MCF 10A (cell line): ENCODE data around the gene LPO. TPM values are rescaled to one million over a fixed set of nuclear protein-coding genes. Genes with fewer than 3 reads are reported as not detected.

Experiments
- BruUV-seq: library from RNA; stranded (reverse); fragments of 400-500 nt; replicated peaks from 2 replicates; lab custom pipeline; 2021; lab: Mats Ljungman, UMichigan
- CTCF ChIA-PET: fragments of 300-600 bp; sonication (Branson Sonifier 250); formaldehyde crosslinking; extraction: SDS; loops from one replicate; lab custom pipeline; 2021; ENCODE audit warnings: antibody characterized with exemption, inconsistent platforms; lab: Yijun Ruan, JAX
- POLR2A ChIA-PET: fragments of 300-600, 350-650 bp; sonication (Branson Sonifier 250); formaldehyde crosslinking; extraction: SDS; loops from one replicate; lab custom pipeline; 2020; ENCODE audit warnings: antibody characterized with exemption, inconsistent platforms; lab: Yijun Ruan, JAX
- DNase-seq: peaks from one replicate; pipeline ENCODE4 v3.0.0-alpha.2; 2018; ENCODE audit not compliant: unreplicated experiment
- H3K27ac Mint-ChIP-seq: one replicate; pipeline ENCODE4 v1.8.0; 2022; ENCODE audit warnings: mild to moderate bottlenecking, low read depth, mixed read lengths; ENCODE audit not compliant: unreplicated experiment
- H3K27me3 Mint-ChIP-seq: one replicate; pipeline ENCODE4 v1.8.0; 2022; ENCODE audit warnings: mixed read lengths; ENCODE audit not compliant: insufficient read depth, unreplicated experiment
- H3K36me3 Mint-ChIP-seq: one replicate; pipeline ENCODE4 v1.8.0; 2022; ENCODE audit warnings: mild to moderate bottlenecking, moderate library complexity, mixed read lengths; ENCODE audit not compliant: insufficient read depth, unreplicated experiment
- H3K4me1 Mint-ChIP-seq: one replicate; pipeline ENCODE4 v1.8.0; 2022; ENCODE audit warnings: mixed read lengths; ENCODE audit not compliant: insufficient read depth, unreplicated experiment
- H3K4me3 Mint-ChIP-seq: one replicate; pipeline ENCODE4 v1.8.0; 2022; ENCODE audit warnings: mild to moderate bottlenecking, moderate library complexity, mixed read lengths; ENCODE audit not compliant: unreplicated experiment
- H3K9me3 Mint-ChIP-seq: one replicate; pipeline ENCODE4 v1.8.0; 2022; ENCODE audit warnings: mixed read lengths; ENCODE audit not compliant: unreplicated experiment
- CTCF ChIP-seq: fragments of 200-600 bp; IDR thresholded peaks from one replicate; pipeline ENCODE4 v1.8.0; 2022; ENCODE audit warnings: antibody characterized with exemption, mild to moderate bottlenecking; ENCODE audit not compliant: unreplicated experiment
- intact Hi-C: fragments of 100-400 bp; cut with micrococcal nuclease; formaldehyde crosslinking; loops from 2 replicates; pipeline ENCODE4 v1.14.1; 2022
- total RNA-seq: library from RNA; stranded (reverse); gene quantifications from 2 replicates; pipeline ENCODE4 v1.2.3, GENCODE V29; 2022

Gene LPO
- total RNA-seq, 1 experiment from 2014 or later = not detected

GRCh38 chr17:58200024-58200633 lies 38.3 kb upstream of the LPO start:
- peak; percentile 37 for TF ChIP-seq CTCF
- peak; percentile 47 for DNase-seq
- ChIA-PET CTCF (interaction anchor here (0.9 to 1.6 kb wide), 2 partner anchors 27 to 112 kb away, joined by 4 to 7 read pairs; no protein-coding TSS in a partner anchor), POLR2A (no interaction called here)
- no peak overlapping the region for H3K27ac Mint-ChIP-seq
- H3K4me1 Mint-ChIP-seq = peaks cover 6% of the 10 kb centered on the region
- no TSS peak for BruUV-seq
- intact Hi-C loops = loop anchor here (1.0 kb wide), 1 partner anchor 247 kb away; no protein-coding TSS in a partner anchor
- H3K9me3 Mint-ChIP-seq = no peaks in the 10 kb centered on the region
- peaks cover 38% of the 10 kb centered on the region for H3K27me3 Mint-ChIP-seq
- no peak overlapping the region for H3K4me3 Mint-ChIP-seq
- H3K36me3 Mint-ChIP-seq = no peaks in the 10 kb centered on the region

GRCh38 chr17:58202859-58203258 lies 35.5 kb upstream of the LPO start:
- H3K27ac Mint-ChIP-seq = no peak overlapping the region
- no peak overlapping the region for H3K4me3 Mint-ChIP-seq
- H3K4me1 Mint-ChIP-seq = no peaks in the 10 kb centered on the region
- TF ChIP-seq CTCF = no peak
- CTCF ChIA-PET = interaction anchor here (0.6 kb wide), 1 partner anchor 53 kb away, joined by 7 read pairs; no protein-coding TSS in a partner anchor
- intact Hi-C loops = no loop called here
- no peak for DNase-seq
- no peaks in the 10 kb centered on the region for H3K9me3 Mint-ChIP-seq
- BruUV-seq = no TSS peak
- H3K27me3 Mint-ChIP-seq = peaks cover 11% of the 10 kb centered on the region
- POLR2A ChIA-PET = no interaction called here
- H3K36me3 Mint-ChIP-seq = no peaks in the 10 kb centered on the region

- intact Hi-C loops = no loop called here
Measured at GRCh38 chr17:58204796-58205195, 33.6 kb upstream of the LPO start.

More at GRCh38 chr17:58204796-58205195, 33.6 kb upstream of the LPO start:
- no peak overlapping the region for H3K27ac Mint-ChIP-seq
- peaks cover 14% of the 10 kb centered on the region for H3K36me3 Mint-ChIP-seq
- H3K27me3 Mint-ChIP-seq = no peaks in the 10 kb centered on the region
- H3K9me3 Mint-ChIP-seq = no peaks in the 10 kb centered on the region
- TF ChIP-seq CTCF = no peak
- POLR2A ChIA-PET = interaction anchor here (0.7 kb wide), 1 partner anchor 8 kb away, joined by 3 read pairs; no protein-coding TSS in a partner anchor
- no peak for DNase-seq
- CTCF ChIA-PET = interaction anchor here (0.6 kb wide), 1 partner anchor 903 kb away, joined by 5 read pairs; no protein-coding TSS in a partner anchor
- H3K4me3 Mint-ChIP-seq = no peak overlapping the region
- no peaks in the 10 kb centered on the region for H3K4me1 Mint-ChIP-seq
- no TSS peak for BruUV-seq
